ENCODE results near the gene CSNK1E.

CSNK1E gene

GRCh38 chr22:38249803-38250642, 67.2 kb downstream of the CSNK1E start:
- no peak for DNase-seq (ENCODE audit: low read depth, low spot score)

- DNase-seq (ENCODE audit: low read depth, low spot score): no peak
These were observed 67.9 kb downstream of the CSNK1E start for GRCh38 chr22:38249301-38249700.

- DNase-seq (ENCODE audit: low read depth, low spot score): no peak
These were observed 69.0 kb downstream of the CSNK1E start for GRCh38 chr22:38248280-38248679.

GRCh38 chr22:38247713-38248112, 69.5 kb downstream of the CSNK1E start:
- no peak for DNase-seq (ENCODE audit: low read depth, low spot score)

GRCh38 chr22:38246692-38247091, 70.5 kb downstream of the CSNK1E start:
- DNase-seq (ENCODE audit: low read depth, low spot score): no peak

- no peak for DNase-seq (ENCODE audit: low read depth, low spot score)
These were observed 71.1 kb downstream of the CSNK1E start for GRCh38 chr22:38246046-38246658.

- DNase-seq (ENCODE audit: low read depth, low spot score): no peak
These were observed 73.1 kb downstream of the CSNK1E start for GRCh38 chr22:38244106-38244505.

- no peak for DNase-seq (ENCODE audit: low read depth, low spot score)
These were observed 74.0 kb downstream of the CSNK1E start for GRCh38 chr22:38243007-38243765.

- no peak for DNase-seq (ENCODE audit: low read depth, low spot score)
These were observed 76.4 kb downstream of the CSNK1E start for GRCh38 chr22:38240734-38241252.

Measured in activated naive CD8-positive, alpha-beta T cell treated with anti-CD3 and anti-CD28 coated beads, Interleukin-2, amount 50 U/mL, for 16 hours (primary cell).